ENCODE results near the gene HBA1. TPM values are rescaled to one million over a fixed set of nuclear protein-coding genes. Genes with fewer than 3 reads are reported as not detected.

The HBA1 gene
- total RNA-seq, 2 experiments from 2014 or later = not detected

GRCh38 chr16:193441-193840 is 17.0 kb downstream of the HBA1 start:
- H3K36me3 Mint-ChIP-seq (ENCODE audit: low read depth) = peaks cover 91% of the 10 kb centered on the region

DNA sequence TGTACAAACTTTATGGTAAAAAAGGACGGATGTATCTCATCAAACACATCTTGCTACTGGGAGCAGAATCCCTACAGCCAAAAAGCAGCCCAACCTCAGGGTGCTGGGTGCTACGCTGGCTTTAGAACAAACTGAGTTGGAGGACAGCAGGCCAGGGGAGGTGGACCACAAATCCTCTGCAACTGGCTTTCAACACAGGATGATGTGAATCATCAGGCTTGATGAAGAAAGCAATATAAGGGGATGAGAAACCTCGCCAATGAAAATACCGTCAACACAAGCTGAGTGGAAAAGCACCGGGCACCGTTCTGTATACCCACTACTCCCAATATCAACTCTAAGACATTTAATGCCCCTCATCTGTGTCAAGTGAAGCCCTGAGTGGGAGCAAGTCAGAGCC is 18.0 kb downstream of the HBA1 start:
- Mint-ChIP-seq H3K4me1 (ENCODE audit: low read depth) (no peaks in the 10 kb centered on the region), H3K9me3 (no peaks in the 10 kb centered on the region), H3K27ac (no peak overlapping the region), H3K36me3 (ENCODE audit: low read depth) (peaks cover 91% of the 10 kb centered on the region), H3K4me3 (no peak overlapping the region), H3K27me3 (no peaks in the 10 kb centered on the region)
- intact Hi-C loops (cut with DNase I, micrococcal nuclease) = no loop called here
- no peak overlapping the region for H3K27ac ChIP-seq (ENCODE audit: low read depth in 1 of 2, low read length in 2 of 2)
- ChIA-PET CTCF (interaction anchor here (1.2 kb wide), 1 partner anchor 18 kb away, joined by 3 read pairs; no protein-coding TSS in a partner anchor), POLR2A (no interaction called here)
- H3K36me3 ChIP-seq (ENCODE audit: insufficient read depth, low read length) = peaks cover 89% of the 10 kb centered on the region
- no peaks in the 10 kb centered on the region for H3K9me3 ChIP-seq (ENCODE audit: control insufficient read depth in 1 of 2, insufficient read depth in 1 of 2, low read length in 2 of 2)
- H3K4me1 ChIP-seq (ENCODE audit: insufficient read depth, low read length) = no peaks in the 10 kb centered on the region
- TF ChIP-seq, protein P1, sequence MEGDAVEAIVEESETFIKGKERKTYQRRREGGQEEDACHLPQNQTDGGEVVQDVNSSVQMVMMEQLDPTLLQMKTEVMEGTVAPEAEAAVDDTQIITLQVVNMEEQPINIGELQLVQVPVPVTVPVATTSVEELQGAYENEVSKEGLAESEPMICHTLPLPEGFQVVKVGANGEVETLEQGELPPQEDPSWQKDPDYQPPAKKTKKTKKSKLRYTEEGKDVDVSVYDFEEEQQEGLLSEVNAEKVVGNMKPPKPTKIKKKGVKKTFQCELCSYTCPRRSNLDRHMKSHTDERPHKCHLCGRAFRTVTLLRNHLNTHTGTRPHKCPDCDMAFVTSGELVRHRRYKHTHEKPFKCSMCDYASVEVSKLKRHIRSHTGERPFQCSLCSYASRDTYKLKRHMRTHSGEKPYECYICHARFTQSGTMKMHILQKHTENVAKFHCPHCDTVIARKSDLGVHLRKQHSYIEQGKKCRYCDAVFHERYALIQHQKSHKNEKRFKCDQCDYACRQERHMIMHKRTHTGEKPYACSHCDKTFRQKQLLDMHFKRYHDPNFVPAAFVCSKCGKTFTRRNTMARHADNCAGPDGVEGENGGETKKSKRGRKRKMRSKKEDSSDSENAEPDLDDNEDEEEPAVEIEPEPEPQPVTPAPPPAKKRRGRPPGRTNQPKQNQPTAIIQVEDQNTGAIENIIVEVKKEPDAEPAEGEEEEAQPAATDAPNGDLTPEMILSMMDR (IDR thresholded peaks at IDR 0.05) = no peak
- DNase-seq (no peak), ATAC-seq (ENCODE audit: poor library complexity) (no peak)
- no peaks in the 10 kb centered on the region for H3K27me3 ChIP-seq (ENCODE audit: control insufficient read depth in 1 of 2, insufficient read depth in 2 of 2, low read length in 2 of 2)
- no peak overlapping the region for H3K4me3 ChIP-seq (ENCODE audit: low read length)

More at GRCh38 chr16:193441-193840, 17.0 kb downstream of the HBA1 start:
- Histone ChIP-seq H3K4me1 (ENCODE audit: insufficient read depth, low read length) (peaks cover 4% of the 10 kb centered on the region), H3K36me3 (ENCODE audit: insufficient read depth, low read length) (peaks cover 91% of the 10 kb centered on the region), H3K4me3 (ENCODE audit: low read length) (no peak overlapping the region), H3K9me3 (ENCODE audit: control insufficient read depth in 1 of 2, insufficient read depth in 1 of 2, low read length in 2 of 2) (no peaks in the 10 kb centered on the region), H3K27me3 (ENCODE audit: control insufficient read depth in 1 of 2, insufficient read depth in 2 of 2, low read length in 2 of 2) (no peaks in the 10 kb centered on the region), H3K27ac (ENCODE audit: low read depth in 1 of 2, low read length in 2 of 2) (no peak overlapping the region)
- no peaks in the 10 kb centered on the region for H3K27me3 Mint-ChIP-seq
- intact Hi-C loops (cut with DNase I, micrococcal nuclease) = no loop called here
- POLR2A ChIA-PET = no interaction called here
- CTCF ChIA-PET = interaction anchor here (1.2 kb wide), 1 partner anchor 19 kb away, joined by 3 read pairs; no protein-coding TSS in a partner anchor
- H3K4me1 Mint-ChIP-seq (ENCODE audit: low read depth) = peaks cover 5% of the 10 kb centered on the region
- TF ChIP-seq, protein P1 (IDR thresholded peaks at IDR 0.05) = no peak
- no peaks in the 10 kb centered on the region for H3K9me3 Mint-ChIP-seq
- no peak for DNase-seq
- H3K27ac Mint-ChIP-seq = no peak overlapping the region
- ATAC-seq (ENCODE audit: poor library complexity) = no peak
- H3K4me3 Mint-ChIP-seq = no peak overlapping the region

DNA sequence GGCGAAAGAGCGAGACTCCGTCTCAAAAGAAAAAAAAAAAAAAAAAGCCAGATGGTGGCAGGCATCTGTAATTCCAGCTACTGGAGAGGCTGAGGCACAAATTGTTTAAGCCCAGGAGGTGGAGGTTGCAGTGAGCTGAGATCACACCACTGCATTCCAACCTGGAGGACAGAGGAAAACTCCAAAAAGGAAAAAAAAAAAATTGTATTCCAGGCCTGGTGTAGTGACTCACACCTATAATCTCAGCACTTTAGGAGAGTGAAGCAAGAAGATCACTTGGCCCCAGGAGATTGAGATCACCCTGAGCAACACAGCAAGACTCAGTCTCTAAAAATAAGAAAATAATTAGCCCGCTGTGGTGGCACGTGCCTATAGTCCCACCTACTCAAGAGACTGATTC is 23.9 kb downstream of the HBA1 start:
- H3K27ac Mint-ChIP-seq = no peak overlapping the region
- H3K27ac ChIP-seq (ENCODE audit: low read depth in 1 of 2, low read length in 2 of 2) = no peak overlapping the region
- no peaks in the 10 kb centered on the region for H3K27me3 Mint-ChIP-seq
- H3K9me3 Mint-ChIP-seq = no peaks in the 10 kb centered on the region
- DNase-seq (no peak), ATAC-seq (ENCODE audit: poor library complexity) (no peak)
- TF ChIP-seq, protein P1 (IDR thresholded peaks at IDR 0.05) = no peak
- no peaks in the 10 kb centered on the region for H3K4me1 ChIP-seq (ENCODE audit: insufficient read depth, low read length)
- no peaks in the 10 kb centered on the region for H3K4me1 Mint-ChIP-seq (ENCODE audit: low read depth)
- no peak overlapping the region for H3K4me3 ChIP-seq (ENCODE audit: low read length)
- H3K27me3 ChIP-seq (ENCODE audit: control insufficient read depth in 1 of 2, insufficient read depth in 2 of 2, low read length in 2 of 2) = no peaks in the 10 kb centered on the region
- intact Hi-C loops (cut with DNase I, micrococcal nuclease) = no loop called here
- peaks cover 76% of the 10 kb centered on the region for H3K36me3 ChIP-seq (ENCODE audit: insufficient read depth, low read length)
- ChIA-PET CTCF (no interaction called here), POLR2A (no interaction called here)
- H3K4me3 Mint-ChIP-seq = no peak overlapping the region
- no peaks in the 10 kb centered on the region for H3K9me3 ChIP-seq (ENCODE audit: control insufficient read depth in 1 of 2, insufficient read depth in 1 of 2, low read length in 2 of 2)
- H3K36me3 Mint-ChIP-seq (ENCODE audit: low read depth) = peaks cover 84% of the 10 kb centered on the region
